ENCODE results near the gene HOXB1. TPM values are rescaled to one million over a fixed set of nuclear protein-coding genes. Genes with fewer than 3 reads are reported as not detected.
A peak's percentile ranks its signal among the peaks of the same experiment; 100 is the strongest.

HOXB1 gene
- total RNA-seq, 1 experiment from 2014 or later, result not detected

- intact Hi-C loops (cut with micrococcal nuclease; ENCODE audit: unreplicated experiment) (no loop called here), in situ Hi-C loops (cut with HindIII; ENCODE audit: low pct_unique_long_range_greater_than_20kb, low sequenced_read_pairs) (no loop called here)
- POLR2A ChIA-PET, result no interaction called here
- DNase-seq (ENCODE audit: low read depth, low spot score), result no peak
- Histone ChIP-seq H3K4me3 (ENCODE audit: low read depth in 2 of 2, low read length in 2 of 2) (no peak overlapping the region), H3K4me1 (ENCODE audit: control insufficient read depth, insufficient read depth, low read length) (peaks cover 5% of the 10 kb centered on the region), H3K9me3 (ENCODE audit: control insufficient read depth, insufficient read depth, low read depth, low read length) (no peaks in the 10 kb centered on the region), H3K27ac (ENCODE audit: low read length) (peak overlapping the region; percentile 20; the same call in 1 of the 2 replicates), H3K27me3 (ENCODE audit: control insufficient read depth, insufficient read depth, low read length) (no peaks in the 10 kb centered on the region), H3K36me3 (ENCODE audit: control insufficient read depth, insufficient read depth, low read length) (no peaks in the 10 kb centered on the region)
- BruUV-seq (replicated peaks), result no TSS peak
- TF ChIP-seq SIN3A (IDR thresholded peaks at IDR 0.05; ENCODE audit: borderline replicate concordance, insufficient read depth, low read depth, low read length), result no peak
- CTCF ChIA-PET, result interaction anchor here (0.7 kb wide), 1 partner anchor 52 kb away, joined by 3 read pairs; no protein-coding TSS in a partner anchor
- ATAC-seq, result no peak
Measured at GRCh38 chr17:48499735-48500434, 30.9 kb downstream of the HOXB1 start.

GRCh38 chr17:48499248-48499647 is 31.6 kb downstream of the HOXB1 start:
- no peaks in the 10 kb centered on the region for H3K36me3 ChIP-seq (ENCODE audit: control insufficient read depth, insufficient read depth, low read length)
- no peak for ATAC-seq
- in situ Hi-C loops (cut with HindIII; ENCODE audit: low pct_unique_long_range_greater_than_20kb, low sequenced_read_pairs) (no loop called here), intact Hi-C loops (cut with micrococcal nuclease; ENCODE audit: unreplicated experiment) (no loop called here)
- peaks cover 12% of the 10 kb centered on the region for H3K4me1 ChIP-seq (ENCODE audit: control insufficient read depth, insufficient read depth, low read length)
- ChIA-PET CTCF (no interaction called here), POLR2A (no interaction called here)
- no peak overlapping the region for H3K27ac ChIP-seq (ENCODE audit: low read length)
- no peak for DNase-seq (ENCODE audit: low read depth, low spot score)
- BruUV-seq (replicated peaks), result no TSS peak
- no peaks in the 10 kb centered on the region for H3K27me3 ChIP-seq (ENCODE audit: control insufficient read depth, insufficient read depth, low read length)
- no peak overlapping the region for H3K4me3 ChIP-seq (ENCODE audit: low read depth in 2 of 2, low read length in 2 of 2)
- TF ChIP-seq SIN3A (IDR thresholded peaks at IDR 0.05; ENCODE audit: borderline replicate concordance, insufficient read depth, low read depth, low read length) (no peak), CTCF (IDR thresholded peaks at IDR 0.05) (no peak), POLR2AphosphoS5 (IDR thresholded peaks at IDR 0.05; ENCODE audit: low read depth, low read length) (no peak), TCF7L2 (IDR thresholded peaks at IDR 0.05; ENCODE audit: low read depth, low read length) (no peak), REST (IDR thresholded peaks at IDR 0.05; ENCODE audit: insufficient read depth in 1 of 2, low read depth in 2 of 2, low read length in 1 of 2) (no peak)
- H3K9me3 ChIP-seq (ENCODE audit: control insufficient read depth, insufficient read depth, low read depth, low read length), result no peaks in the 10 kb centered on the region

- ChIA-PET CTCF (no interaction called here), POLR2A (no interaction called here)
- Histone ChIP-seq H3K4me1 (ENCODE audit: control insufficient read depth, insufficient read depth, low read length) (peaks cover 21% of the 10 kb centered on the region), H3K9me3 (ENCODE audit: control insufficient read depth, insufficient read depth, low read depth, low read length) (no peaks in the 10 kb centered on the region), H3K27me3 (ENCODE audit: control insufficient read depth, insufficient read depth, low read length) (no peaks in the 10 kb centered on the region), H3K36me3 (ENCODE audit: control insufficient read depth, insufficient read depth, low read length) (no peaks in the 10 kb centered on the region), H3K4me3 (ENCODE audit: low read depth in 2 of 2, low read length in 2 of 2) (no peak overlapping the region), H3K27ac (ENCODE audit: low read length) (peak overlapping the region; percentile 26; the same call in 1 of the 2 replicates)
- no peak for TF ChIP-seq TCF7L2 (IDR thresholded peaks at IDR 0.05; ENCODE audit: low read depth, low read length)
- TF ChIP-seq CTCF (IDR thresholded peaks at IDR 0.05), result no peak
- no peak for TF ChIP-seq SIN3A (IDR thresholded peaks at IDR 0.05; ENCODE audit: borderline replicate concordance, insufficient read depth, low read depth, low read length)
- TF ChIP-seq REST (IDR thresholded peaks at IDR 0.05; ENCODE audit: insufficient read depth in 1 of 2, low read depth in 2 of 2, low read length in 1 of 2), result no peak
- no peak for TF ChIP-seq POLR2AphosphoS5 (IDR thresholded peaks at IDR 0.05; ENCODE audit: low read depth, low read length)
- intact Hi-C loops (cut with micrococcal nuclease; ENCODE audit: unreplicated experiment) (no loop called here), in situ Hi-C loops (cut with HindIII; ENCODE audit: low pct_unique_long_range_greater_than_20kb, low sequenced_read_pairs) (no loop called here)
- DNase-seq (ENCODE audit: low read depth, low spot score) (no peak), ATAC-seq (no peak)
- BruUV-seq (replicated peaks), result no TSS peak
Measured at GRCh38 chr17:48498164-48498850, 32.5 kb downstream of the HOXB1 start.
